Subcutaneous adipose tissue (tissue), 4 donors: Measurements from ENCODE around the gene CAMKMT. TPM values are rescaled to one million over a fixed set of nuclear protein-coding genes. Genes with fewer than 3 reads are reported as not detected.

Experiments used
- total RNA-seq, 4 donors: library from RNA; depleted of rRNA; stranded (reverse); fragments of >200 nt; gene quantifications; one replicate each; pipeline ENCODE4 v1.1.0, GENCODE V29; 2016
- TF ChIP-seq, protein P1 (sequence below): fragments of 450-650 bp; IDR thresholded peaks from one replicate; pipeline ENCODE4 v1.5.1; 2016; ENCODE audit warnings: low read depth, mild to moderate bottlenecking, control low read depth, antibody characterized with exemption, moderate library complexity

The CAMKMT gene
- total RNA-seq, 4 donors from 2014 or later = 7.7 to 14.0 (median 10.3) TPM

DNA sequence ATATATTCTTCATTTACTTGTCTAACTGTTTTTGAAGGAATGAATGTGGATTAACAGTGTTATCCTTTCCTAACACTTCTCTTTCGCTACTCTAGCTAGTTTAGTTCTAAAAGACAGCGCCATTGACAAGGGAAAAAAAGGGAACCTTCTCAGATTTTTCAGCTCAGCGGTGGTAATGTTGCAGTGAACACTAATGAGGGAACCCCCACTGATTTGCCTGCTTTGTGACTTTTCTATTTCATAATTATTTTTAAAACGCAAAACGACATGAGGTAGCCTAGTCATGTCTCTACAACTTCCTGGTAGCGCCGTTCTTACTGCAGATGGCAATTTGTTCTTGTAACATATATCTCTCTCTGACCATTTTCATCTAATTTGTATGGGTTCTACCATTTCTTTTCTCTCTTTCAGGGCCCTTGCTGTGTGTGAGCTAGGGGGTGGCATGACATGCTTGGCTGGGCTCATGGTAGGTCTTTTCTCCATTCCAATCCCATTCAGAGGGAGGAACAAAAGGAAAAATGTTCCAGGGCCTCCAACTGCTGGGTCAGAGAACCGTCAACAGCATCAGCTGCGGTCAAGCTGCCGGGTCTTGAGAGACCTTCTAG lies 344.2 kb downstream of the CAMKMT start:
- TF ChIP-seq, protein P1, sequence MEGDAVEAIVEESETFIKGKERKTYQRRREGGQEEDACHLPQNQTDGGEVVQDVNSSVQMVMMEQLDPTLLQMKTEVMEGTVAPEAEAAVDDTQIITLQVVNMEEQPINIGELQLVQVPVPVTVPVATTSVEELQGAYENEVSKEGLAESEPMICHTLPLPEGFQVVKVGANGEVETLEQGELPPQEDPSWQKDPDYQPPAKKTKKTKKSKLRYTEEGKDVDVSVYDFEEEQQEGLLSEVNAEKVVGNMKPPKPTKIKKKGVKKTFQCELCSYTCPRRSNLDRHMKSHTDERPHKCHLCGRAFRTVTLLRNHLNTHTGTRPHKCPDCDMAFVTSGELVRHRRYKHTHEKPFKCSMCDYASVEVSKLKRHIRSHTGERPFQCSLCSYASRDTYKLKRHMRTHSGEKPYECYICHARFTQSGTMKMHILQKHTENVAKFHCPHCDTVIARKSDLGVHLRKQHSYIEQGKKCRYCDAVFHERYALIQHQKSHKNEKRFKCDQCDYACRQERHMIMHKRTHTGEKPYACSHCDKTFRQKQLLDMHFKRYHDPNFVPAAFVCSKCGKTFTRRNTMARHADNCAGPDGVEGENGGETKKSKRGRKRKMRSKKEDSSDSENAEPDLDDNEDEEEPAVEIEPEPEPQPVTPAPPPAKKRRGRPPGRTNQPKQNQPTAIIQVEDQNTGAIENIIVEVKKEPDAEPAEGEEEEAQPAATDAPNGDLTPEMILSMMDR = no peak

DNA sequence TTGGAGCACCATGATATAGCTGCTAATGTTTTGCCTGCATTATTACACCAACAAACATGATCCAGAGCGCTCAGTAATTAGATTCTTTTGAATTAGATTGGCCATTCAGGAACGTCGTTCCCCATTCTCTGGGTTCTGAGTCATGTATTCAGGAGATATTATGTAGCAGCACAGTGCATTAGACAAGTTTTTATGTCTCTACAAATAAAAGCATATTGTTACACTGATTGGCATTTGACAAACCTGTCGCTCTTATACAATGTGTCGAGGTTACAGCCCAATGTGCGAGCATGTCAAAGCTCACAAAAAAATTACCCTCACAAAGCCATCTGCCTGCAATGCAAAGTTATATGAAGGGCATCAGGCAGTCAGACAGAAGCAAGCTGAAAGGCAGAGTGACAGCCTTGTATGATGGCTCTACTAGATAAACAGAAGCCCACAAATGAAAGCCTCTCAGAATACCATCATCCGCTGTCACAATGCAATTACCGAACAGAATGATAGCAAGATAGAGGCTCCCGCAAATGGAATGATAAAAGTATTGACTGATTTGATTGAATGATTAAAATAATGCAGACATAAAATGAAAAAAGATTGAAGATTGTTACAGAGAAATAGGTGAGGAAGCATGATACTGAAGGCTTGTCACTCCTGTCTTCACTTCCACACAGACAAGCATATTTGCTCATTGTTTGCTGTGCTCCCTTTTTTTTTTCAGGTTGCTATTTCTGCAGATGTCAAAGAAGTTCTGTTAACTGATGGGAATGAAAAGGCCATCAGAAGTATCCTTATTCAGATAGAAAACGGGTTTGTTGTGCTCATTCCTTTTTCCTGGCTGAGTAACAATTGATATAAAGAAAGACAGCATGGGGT lies 345.2 kb downstream of the CAMKMT start:
- TF ChIP-seq, protein P1 = no peak

DNA sequence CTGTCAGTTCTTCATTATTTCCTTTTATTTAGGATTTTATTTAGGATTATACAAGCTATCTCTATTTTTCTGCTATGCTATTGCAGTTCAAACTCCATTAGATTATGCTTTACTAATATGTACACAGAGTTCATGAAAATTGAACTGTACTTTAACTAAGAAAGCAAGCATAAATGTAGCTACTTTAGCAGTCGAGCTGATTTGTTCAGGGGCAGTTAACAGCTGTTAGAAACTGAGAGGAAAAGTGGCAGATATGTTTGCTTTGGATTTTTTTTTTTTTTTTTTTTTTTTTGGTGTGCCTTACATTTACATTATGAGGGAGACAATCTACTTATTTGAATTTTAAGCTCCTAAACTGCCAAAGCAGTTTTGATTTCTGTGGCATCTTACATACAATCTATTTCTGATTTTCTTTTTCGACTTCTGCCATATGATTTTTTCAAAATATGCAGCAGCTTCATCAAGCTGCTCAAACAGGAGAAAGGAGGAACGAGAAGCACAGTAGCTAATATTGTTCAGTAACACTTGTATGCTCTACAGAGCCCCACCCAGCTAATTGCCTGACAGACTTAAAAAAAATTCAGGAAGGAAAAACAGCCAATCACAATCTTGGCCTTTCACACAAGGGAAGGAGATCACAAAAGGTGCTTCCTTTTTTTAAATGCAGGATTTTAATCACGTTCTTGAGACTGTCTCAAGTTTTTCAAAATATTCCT lies 346.4 kb downstream of the CAMKMT start:
- TF ChIP-seq, protein P1 = no peak

DNA sequence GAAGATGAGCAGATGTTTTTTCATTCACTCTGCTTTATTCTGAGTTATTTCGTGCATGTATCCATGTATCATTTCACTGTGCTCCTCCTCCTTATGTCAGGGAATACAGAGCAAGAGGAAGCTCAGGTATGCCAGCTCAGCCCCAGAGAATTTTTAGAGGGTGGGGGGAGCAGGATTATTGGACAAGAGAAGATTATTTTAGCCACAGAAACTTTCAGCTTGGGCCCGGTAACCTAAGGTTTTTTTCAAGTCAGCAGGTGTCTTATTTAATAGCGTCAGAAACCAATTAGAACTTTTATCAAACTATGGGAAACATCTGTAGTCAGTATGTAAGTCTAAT lies 346.9 kb downstream of the CAMKMT start:
- TF ChIP-seq, protein P1 = no peak

DNA sequence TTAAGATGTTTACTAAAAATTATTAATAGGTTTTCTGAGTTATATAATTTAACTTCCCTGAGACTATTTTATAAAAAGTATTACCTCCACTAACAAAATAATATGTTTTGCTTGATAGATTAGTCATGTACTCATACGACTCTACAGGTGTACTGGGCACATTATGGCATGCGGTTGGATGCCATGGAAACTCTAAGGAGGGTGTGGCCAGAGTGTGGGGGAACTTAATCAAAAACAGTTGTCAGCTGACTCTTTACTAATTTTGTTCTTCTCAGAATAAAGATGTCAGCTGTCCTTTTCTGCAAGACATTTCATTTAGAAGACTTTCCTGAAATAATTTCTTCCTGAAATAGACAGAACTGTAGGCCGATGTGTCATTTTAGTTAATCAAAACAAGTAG lies 351.4 kb downstream of the CAMKMT start:
- TF ChIP-seq, protein P1 = no peak

DNA sequence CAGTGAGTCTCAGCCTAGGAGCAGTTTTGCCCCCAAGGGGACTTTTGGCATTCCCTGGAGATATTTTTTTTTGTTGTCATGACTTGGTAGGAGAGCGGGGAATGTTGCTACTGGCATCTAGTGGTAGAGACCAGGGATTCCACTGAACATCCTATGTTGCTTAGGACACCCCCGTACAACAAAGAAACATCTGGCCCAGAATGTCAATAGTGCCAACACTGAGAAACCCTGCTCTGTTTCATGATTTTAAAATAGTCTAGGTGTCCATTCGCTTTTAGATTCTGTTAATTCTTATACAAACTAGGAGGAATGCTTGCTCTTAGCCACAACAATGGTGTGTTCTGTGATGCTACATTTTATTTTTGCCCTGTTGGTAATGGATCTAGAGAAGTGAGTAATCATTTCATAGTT lies 353.9 kb downstream of the CAMKMT start:
- TF ChIP-seq, protein P1 = no peak

DNA sequence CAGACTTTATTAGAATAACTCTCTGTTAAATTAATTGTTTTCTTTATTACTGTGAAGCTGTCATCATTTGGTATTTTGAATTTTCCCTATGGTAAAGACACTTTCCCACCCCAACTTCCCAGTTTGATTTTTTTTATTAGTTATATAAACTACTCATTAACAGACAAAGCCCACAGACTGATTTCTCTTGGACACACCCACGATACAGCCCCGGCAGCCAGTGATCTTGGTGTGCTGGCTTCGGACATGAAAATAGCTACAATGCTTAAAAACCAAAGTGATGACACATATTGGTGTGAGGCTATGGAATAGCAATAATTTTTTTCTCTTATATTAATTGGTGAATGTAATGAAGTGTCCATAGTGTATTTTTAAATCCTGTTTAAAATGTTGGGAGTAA lies 354.4 kb downstream of the CAMKMT start:
- TF ChIP-seq, protein P1 = no peak
